Osteoblast (primary cell): ENCODE results near the gene SMARCB1. TPM values are rescaled to one million over a fixed set of nuclear protein-coding genes. Genes with fewer than 3 reads are reported as not detected.

Source experiments
- DNase-seq: peaks from one replicate; pipeline ENCODE4 v3.0.0; 2011; ENCODE audit warnings: low spot score, mixed read lengths; ENCODE audit not compliant: insufficient read length; ENCODE audit errors: missing footprints
- H2AFZ ChIP-seq: 2 replicates; pipeline ENCODE4 v1.6.0; 2011; ENCODE audit warnings: mild to moderate bottlenecking, low read length
- H3K27ac ChIP-seq: 2 replicates; pipeline ENCODE4 v1.5.1; 2011; ENCODE audit warnings: mild to moderate bottlenecking, low read depth, low read length, moderate library complexity
- H3K27me3 ChIP-seq: 2 replicates; pipeline ENCODE4 v1.6.0; 2012; ENCODE audit warnings: mild to moderate bottlenecking, control low read depth, inconsistent platforms, low read length, moderate library complexity; ENCODE audit not compliant: insufficient read depth
- H3K36me3 ChIP-seq: 2 replicates; pipeline ENCODE4 v1.5.1; 2011; ENCODE audit warnings: mild to moderate bottlenecking, low read length, control low read depth, moderate library complexity; ENCODE audit not compliant: insufficient read depth
- H3K4me1 ChIP-seq: 2 replicates; pipeline ENCODE4 v1.5.1; 2011; ENCODE audit warnings: mild to moderate bottlenecking, low read length, control low read depth, moderate library complexity; ENCODE audit not compliant: insufficient read depth
- H3K4me2 ChIP-seq: 2 replicates; pipeline ENCODE4 v1.6.0; 2011; ENCODE audit warnings: mild to moderate bottlenecking, low read length; ENCODE audit not compliant: insufficient read depth
- H3K4me3 ChIP-seq: fragments of 200-600 bp; sonication (generic); 3 replicates; pipeline ENCODE4 v1.5.1; 2012; ENCODE audit warnings: mild to moderate bottlenecking, low read length, inconsistent platforms; ENCODE audit not compliant: insufficient read depth
- H3K79me2 ChIP-seq: 2 replicates; pipeline ENCODE4 v1.6.0; 2012; ENCODE audit warnings: mild to moderate bottlenecking, low read length, control low read depth, inconsistent platforms; ENCODE audit not compliant: insufficient read depth
- H3K9me3 ChIP-seq: 2 replicates; pipeline ENCODE4 v1.5.1; 2011; ENCODE audit warnings: low read depth, low read length, control low read depth
- H4K20me1 ChIP-seq: 2 replicates; pipeline ENCODE4 v1.6.0; 2012; ENCODE audit warnings: mild to moderate bottlenecking, low read length, control low read depth; ENCODE audit not compliant: insufficient read depth
- CTCF ChIP-seq: IDR thresholded peaks from 2 replicates; pipeline ENCODE4 v1.5.1; 2011; ENCODE audit warnings: mild to moderate bottlenecking, low read depth, low read length, moderate library complexity; ENCODE audit errors: extremely low read depth
- total RNA-seq: library from RNA; depleted of rRNA; stranded (reverse); fragments of >200 nt; gene quantifications from 2 replicates; pipeline ENCODE4 v1.2.3, GENCODE V29; 2012

Gene SMARCB1
- total RNA-seq: 49.2 and 51.3 TPM in 2 replicates

GRCh38 chr22:23786752-23787599 is at the start of gene SMARCB1:
Gene SMARCB1 (plus strand): TSS chr22:23786966. CDS start chr22:23787170, 204 bp downstream.
- Histone ChIP-seq H3K36me3 (peaks cover 8% of the 10 kb centered on the region), H3K27me3 (no peaks in the 10 kb centered on the region), H3K4me1 (peaks cover 43% of the 10 kb centered on the region), H4K20me1 (peaks cover 41% of the 10 kb centered on the region), H3K4me3 (peak within 1 kb of the TSS; percentile 85), H3K27ac (peak within 1 kb of the TSS; percentile 94), H3K4me2 (peak within 1 kb of the TSS; percentile 90), H2AFZ (peak within 1 kb of the TSS; percentile 90), H3K79me2 (peaks cover 50% of the 10 kb centered on the region), H3K9me3 (no peaks in the 10 kb centered on the region)
- TF ChIP-seq CTCF: no peak
- peak; percentile 99 for DNase-seq

- H2AFZ ChIP-seq: no peak overlapping the region
- H3K9me3 ChIP-seq: no peaks in the 10 kb centered on the region
- no peak overlapping the region for H3K4me2 ChIP-seq
- no peaks in the 10 kb centered on the region for H3K27me3 ChIP-seq
- no peak overlapping the region for H3K4me3 ChIP-seq
- H3K36me3 ChIP-seq: peaks cover 2% of the 10 kb centered on the region
- no peak overlapping the region for H3K27ac ChIP-seq
- H3K79me2 ChIP-seq: no peaks in the 10 kb centered on the region
- H4K20me1 ChIP-seq: no peaks in the 10 kb centered on the region
- TF ChIP-seq CTCF: no peak
- no peak for DNase-seq
- no peaks in the 10 kb centered on the region for H3K4me1 ChIP-seq
Measured at GRCh38 chr22:23737696-23738095, 49.1 kb upstream of the SMARCB1 start.

GRCh38 chr22:23742505-23743264 is 44.1 kb upstream of the SMARCB1 start:
- Histone ChIP-seq H3K27ac (no peak overlapping the region), H4K20me1 (peaks cover 4% of the 10 kb centered on the region), H3K79me2 (peaks cover 6% of the 10 kb centered on the region), H3K4me2 (no peak overlapping the region), H3K4me1 (no peaks in the 10 kb centered on the region), H3K27me3 (no peaks in the 10 kb centered on the region), H3K36me3 (peaks cover 25% of the 10 kb centered on the region), H3K4me3 (no peak overlapping the region), H2AFZ (no peak overlapping the region), H3K9me3 (peaks cover 5% of the 10 kb centered on the region)
- peak; percentile 81 for DNase-seq
- no peak for TF ChIP-seq CTCF

- no peak overlapping the region for H3K4me2 ChIP-seq
- no peaks in the 10 kb centered on the region for H3K27me3 ChIP-seq
- no peak overlapping the region for H2AFZ ChIP-seq
- H3K36me3 ChIP-seq: peaks cover 25% of the 10 kb centered on the region
- DNase-seq: peak; percentile 49
- H4K20me1 ChIP-seq: peaks cover 4% of the 10 kb centered on the region
- no peak overlapping the region for H3K27ac ChIP-seq
- H3K4me1 ChIP-seq: no peaks in the 10 kb centered on the region
- peaks cover 8% of the 10 kb centered on the region for H3K79me2 ChIP-seq
- H3K4me3 ChIP-seq: no peak overlapping the region
- H3K9me3 ChIP-seq: peaks cover 5% of the 10 kb centered on the region
- no peak for TF ChIP-seq CTCF
Measured at GRCh38 chr22:23743303-23743705, 43.5 kb upstream of the SMARCB1 start.
